Left ventricle myocardium inferior (tissue), 1 donor: Measurements from ENCODE around the gene GNG10. TPM values are rescaled to one million over a fixed set of nuclear protein-coding genes. Genes with fewer than 3 reads are reported as not detected.

Experiments used
- DNase-seq: peaks from one replicate; pipeline ENCODE4 v3.0.0-alpha.2; 2020
- H3K27ac ChIP-seq: fragments of 200-600 bp; replicated peaks from 2 replicates; pipeline ENCODE4 v1.8.0; 2021
- H3K27me3 ChIP-seq: fragments of 200-600 bp; 2 replicates; pipeline ENCODE4 v1.8.0; 2021; ENCODE audit warnings: low read depth
- H3K36me3 ChIP-seq: fragments of 200-600 bp; 2 replicates; pipeline ENCODE4 v1.8.0; 2021
- H3K4me1 ChIP-seq: fragments of 200-600 bp; 2 replicates; pipeline ENCODE4 v1.8.0; 2021
- H3K4me3 ChIP-seq: fragments of 200-600 bp; 2 replicates; pipeline ENCODE4 v1.8.0; 2021; ENCODE audit warnings: mild to moderate bottlenecking, moderate library complexity
- H3K9me3 ChIP-seq: fragments of 200-600 bp; replicated peaks from 2 replicates; pipeline ENCODE4 v1.8.0; 2021
- intact Hi-C: fragments of 100-400 bp; cut with micrococcal nuclease; formaldehyde crosslinking; loops from one replicate; pipeline ENCODE4 v1.11.0; 2022
- total RNA-seq: library from RNA; stranded (reverse); fragmentation: NEBNext Ultra II Directional; extraction: Animal tissue kit (Norgen Biotek cat#: 25700); gene quantifications from one replicate; pipeline ENCODE4 v1.2.1, GENCODE V29; 2021
- TF ChIP-seq, protein P1 (sequence below): fragments of 200-600 bp; IDR thresholded peaks from 2 replicates; pipeline ENCODE4 v1.8.0; 2021; ENCODE audit warnings: antibody characterized with exemption, mild to moderate bottlenecking, borderline replicate concordance
- donor health status: DM: no; HTN: yes; CAD: no; lungs with severe emphysema.

The GNG10 gene
- total RNA-seq, 1 donor from 2014 or later: 27.4 TPM

DNA sequence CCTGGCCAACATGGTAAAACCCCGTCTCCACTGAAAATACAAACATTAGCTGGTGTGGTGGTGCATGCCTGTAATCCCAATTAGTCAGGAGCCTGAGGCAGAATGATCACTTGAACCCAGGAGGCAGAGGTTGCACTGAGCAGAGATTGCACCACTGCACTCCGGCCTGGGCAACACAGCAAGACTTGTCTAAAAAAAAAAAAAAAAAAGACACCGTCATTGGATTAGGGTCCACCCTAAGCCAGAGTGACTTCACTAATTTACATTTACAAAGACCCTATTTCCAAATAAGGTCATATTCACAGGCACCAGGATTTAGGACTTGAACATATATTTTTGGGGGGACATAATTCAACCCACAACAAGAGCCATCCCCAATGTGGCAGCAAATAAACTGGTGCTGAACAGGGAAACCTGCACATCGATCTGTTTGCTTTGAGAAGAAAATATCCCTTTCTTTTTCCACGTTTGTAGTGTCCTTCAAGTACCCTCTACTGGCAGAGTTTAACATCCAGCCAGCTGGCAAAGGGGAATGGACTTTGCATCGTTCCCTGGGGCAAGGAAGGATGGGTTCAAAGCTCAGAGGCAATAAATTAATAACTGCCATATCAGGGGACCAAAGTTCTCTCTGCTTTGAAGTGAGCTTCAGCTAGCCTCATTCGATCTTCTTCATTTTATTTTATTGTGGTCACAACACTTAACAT is 34.0 kb upstream of the GNG10 start:
- Histone ChIP-seq H3K36me3 (no peaks in the 10 kb centered on the region), H3K9me3 (no peaks in the 10 kb centered on the region), H3K27ac (no peak overlapping the region), H3K4me3 (no peak overlapping the region), H3K27me3 (no peaks in the 10 kb centered on the region), H3K4me1 (peaks cover 22% of the 10 kb centered on the region)
- intact Hi-C loops: no loop called here
- DNase-seq: no peak
- TF ChIP-seq, protein P1, sequence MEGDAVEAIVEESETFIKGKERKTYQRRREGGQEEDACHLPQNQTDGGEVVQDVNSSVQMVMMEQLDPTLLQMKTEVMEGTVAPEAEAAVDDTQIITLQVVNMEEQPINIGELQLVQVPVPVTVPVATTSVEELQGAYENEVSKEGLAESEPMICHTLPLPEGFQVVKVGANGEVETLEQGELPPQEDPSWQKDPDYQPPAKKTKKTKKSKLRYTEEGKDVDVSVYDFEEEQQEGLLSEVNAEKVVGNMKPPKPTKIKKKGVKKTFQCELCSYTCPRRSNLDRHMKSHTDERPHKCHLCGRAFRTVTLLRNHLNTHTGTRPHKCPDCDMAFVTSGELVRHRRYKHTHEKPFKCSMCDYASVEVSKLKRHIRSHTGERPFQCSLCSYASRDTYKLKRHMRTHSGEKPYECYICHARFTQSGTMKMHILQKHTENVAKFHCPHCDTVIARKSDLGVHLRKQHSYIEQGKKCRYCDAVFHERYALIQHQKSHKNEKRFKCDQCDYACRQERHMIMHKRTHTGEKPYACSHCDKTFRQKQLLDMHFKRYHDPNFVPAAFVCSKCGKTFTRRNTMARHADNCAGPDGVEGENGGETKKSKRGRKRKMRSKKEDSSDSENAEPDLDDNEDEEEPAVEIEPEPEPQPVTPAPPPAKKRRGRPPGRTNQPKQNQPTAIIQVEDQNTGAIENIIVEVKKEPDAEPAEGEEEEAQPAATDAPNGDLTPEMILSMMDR: no peak

GRCh38 chr9:111628411-111628810 is 33.0 kb upstream of the GNG10 start:
- Histone ChIP-seq H3K36me3 (no peaks in the 10 kb centered on the region), H3K9me3 (no peaks in the 10 kb centered on the region), H3K27ac (no peak overlapping the region), H3K27me3 (no peaks in the 10 kb centered on the region), H3K4me1 (peaks cover 32% of the 10 kb centered on the region), H3K4me3 (no peak overlapping the region)
- intact Hi-C loops: no loop called here
- no peak for DNase-seq
- TF ChIP-seq, protein P1: no peak

GRCh38 chr9:111630182-111630963 is 31.0 kb upstream of the GNG10 start:
- TF ChIP-seq, protein P1: no peak
- intact Hi-C loops: no loop called here
- DNase-seq: no peak
- H3K36me3 ChIP-seq: no peaks in the 10 kb centered on the region
- H3K27me3 ChIP-seq: no peaks in the 10 kb centered on the region
- no peaks in the 10 kb centered on the region for H3K9me3 ChIP-seq
- peak overlapping the region; percentile 93 for H3K27ac ChIP-seq
- H3K4me1 ChIP-seq: peaks cover 49% of the 10 kb centered on the region
- peak overlapping the region; percentile 97 for H3K4me3 ChIP-seq

GRCh38 chr9:111630964-111631213 is 30.5 kb upstream of the GNG10 start:
- Histone ChIP-seq H3K4me1 (peaks cover 54% of the 10 kb centered on the region), H3K4me3 (peak overlapping the region; percentile 97), H3K27me3 (no peaks in the 10 kb centered on the region), H3K27ac (peak overlapping the region; percentile 93), H3K36me3 (no peaks in the 10 kb centered on the region), H3K9me3 (no peaks in the 10 kb centered on the region)
- no peak for DNase-seq
- TF ChIP-seq, protein P1: no peak
- intact Hi-C loops: no loop called here

DNA sequence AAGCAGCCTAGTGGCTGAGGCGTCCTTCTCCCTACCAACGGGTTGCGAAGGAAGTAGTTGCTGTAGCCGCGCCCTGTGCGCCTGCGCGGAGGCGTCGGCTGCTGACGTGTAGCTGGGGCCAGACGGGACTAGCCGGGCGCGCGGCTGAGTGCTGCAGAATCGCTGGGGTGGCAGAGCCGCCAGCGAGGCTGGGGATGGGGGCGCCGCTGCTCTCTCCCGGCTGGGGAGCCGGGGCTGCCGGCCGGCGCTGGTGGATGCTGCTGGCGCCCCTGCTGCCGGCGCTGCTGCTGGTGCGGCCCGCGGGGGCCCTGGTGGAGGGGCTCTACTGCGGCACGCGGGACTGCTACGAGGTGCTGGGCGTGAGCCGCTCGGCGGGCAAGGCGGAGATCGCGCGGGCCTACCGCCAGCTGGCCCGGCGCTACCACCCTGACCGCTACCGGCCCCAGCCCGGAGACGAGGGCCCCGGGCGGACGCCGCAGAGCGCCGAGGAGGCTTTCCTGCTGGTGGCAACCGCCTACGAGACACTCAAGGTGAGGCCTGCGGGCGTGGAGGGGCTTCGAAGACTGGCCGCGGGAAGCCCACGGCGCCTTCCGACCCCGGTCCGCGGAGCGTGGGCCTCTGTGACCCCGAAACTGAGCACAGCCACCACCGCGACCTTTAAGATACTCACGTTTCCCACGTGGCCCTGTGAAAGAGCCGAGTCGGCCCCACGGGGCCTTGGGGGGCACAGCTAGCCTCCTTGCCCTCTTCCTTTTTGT is 30.0 kb upstream of the GNG10 start, which contains the start of gene DNAJC25:
Gene DNAJC25 (plus strand): TSS at position 121 of the 758 bp plus-strand sequence. CDS start 74 bp downstream, at position 195.
- intact Hi-C loops: no loop called here
- Histone ChIP-seq H3K9me3 (no peaks in the 10 kb centered on the region), H3K4me1 (peaks cover 56% of the 10 kb centered on the region), H3K36me3 (no peaks in the 10 kb centered on the region), H3K4me3 (peak within 1 kb of the TSS; percentile 97), H3K27ac (peak within 1 kb of the TSS; percentile 93), H3K27me3 (no peaks in the 10 kb centered on the region)
- TF ChIP-seq, protein P1: no peak
- peak; percentile 95 for DNase-seq
